GM19372 (cell line): ENCODE results near the gene FGF4.

Experiments used
- ATAC-seq: cut with Tn5 transposase; IDR thresholded peaks from one replicate; pipeline ENCODE4 v1.9.1; 2021; ENCODE audit warnings: mild to moderate bottlenecking, low read depth, moderate library complexity; ENCODE audit not compliant: unreplicated experiment

FGF4 gene

DNA sequence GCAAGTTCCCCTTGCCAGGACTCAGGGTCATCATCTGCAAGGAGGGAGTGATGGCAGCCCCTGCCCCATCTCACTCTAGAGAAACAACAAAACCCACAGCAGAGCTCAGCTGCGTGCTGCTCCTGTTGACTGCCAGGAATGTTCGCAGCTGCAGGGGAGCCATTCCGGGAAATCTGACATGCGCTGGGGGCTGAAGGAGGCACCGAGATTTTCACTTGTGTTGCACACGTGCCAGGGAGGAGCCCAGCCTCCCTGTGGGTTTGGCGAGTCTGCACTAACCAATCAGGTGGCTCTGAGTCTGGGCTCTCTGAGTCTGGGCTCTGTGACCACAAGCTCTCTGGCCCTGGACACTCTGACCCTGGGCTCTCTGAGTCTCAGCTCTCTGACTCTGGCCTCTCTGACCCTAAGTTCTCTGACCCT is 33.5 kb upstream of the FGF4 start:
- ATAC-seq: no peak

DNA sequence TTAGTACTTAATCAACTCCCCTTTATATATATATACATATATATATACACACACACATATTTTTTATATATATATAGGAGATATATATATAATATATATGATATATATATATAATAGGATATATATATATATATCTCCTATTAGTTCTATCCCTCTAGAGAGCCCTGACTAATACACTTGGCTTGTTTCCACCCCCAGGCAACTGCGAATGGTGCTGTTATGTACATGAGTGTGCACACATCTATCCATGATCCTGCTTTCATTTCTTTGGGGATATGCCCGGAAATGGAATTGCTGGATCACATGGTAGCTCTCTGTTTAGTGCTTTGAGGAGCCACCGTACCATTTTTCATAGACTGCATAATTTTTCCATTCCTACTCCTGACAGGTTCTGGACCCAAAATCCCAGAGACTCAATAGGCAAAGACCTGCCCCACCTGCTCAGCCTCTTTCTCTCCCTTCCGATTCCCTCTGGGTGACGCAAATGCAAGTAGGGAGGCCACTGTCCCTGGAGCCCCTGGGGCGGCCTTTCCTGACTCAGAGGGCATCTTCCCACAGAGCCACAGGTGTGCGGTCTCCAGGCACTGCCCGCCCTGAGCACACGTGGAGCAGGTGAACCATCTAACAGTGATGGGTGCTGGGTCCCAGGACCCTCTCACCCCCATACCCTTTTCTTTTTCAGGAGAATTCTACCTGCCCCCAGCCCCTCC is 32.1 kb upstream of the FGF4 start:
- no peak for ATAC-seq

DNA sequence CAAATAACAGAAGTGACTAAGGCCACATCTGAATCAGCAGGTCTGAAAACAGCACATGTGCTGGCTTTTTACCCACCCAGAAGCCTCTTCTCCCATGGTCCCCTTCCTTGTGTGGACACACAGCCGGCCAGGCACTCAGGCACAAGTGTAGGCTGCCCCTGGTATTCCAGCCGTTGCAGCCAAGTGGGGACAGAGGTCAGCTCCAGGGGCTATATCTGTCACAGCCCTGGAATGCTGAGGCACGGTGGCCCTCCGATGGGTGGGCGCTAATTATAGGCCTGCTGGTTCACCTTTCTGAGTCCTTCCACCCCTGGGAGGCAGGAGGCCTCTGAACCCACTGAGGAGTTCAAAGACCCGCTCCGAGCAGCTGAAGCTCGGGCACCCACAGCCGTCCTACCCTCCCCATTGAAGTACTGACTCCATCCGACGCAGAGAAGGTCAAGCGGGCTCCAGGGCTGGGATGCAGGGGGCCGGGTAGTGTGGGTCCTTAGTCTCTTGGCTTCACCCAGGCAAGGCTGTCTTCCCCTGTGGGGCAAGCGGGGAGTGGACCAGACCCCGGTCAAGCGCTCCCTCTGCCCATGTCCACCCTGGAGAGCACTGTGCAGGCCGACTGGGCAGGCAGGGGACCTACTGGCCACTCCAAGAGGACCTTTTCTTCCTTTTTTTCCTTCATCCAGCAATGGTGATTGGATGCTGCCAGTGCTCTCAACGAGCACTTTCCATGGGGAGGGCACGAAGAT is 29.8 kb upstream of the FGF4 start:
- no peak for ATAC-seq

DNA sequence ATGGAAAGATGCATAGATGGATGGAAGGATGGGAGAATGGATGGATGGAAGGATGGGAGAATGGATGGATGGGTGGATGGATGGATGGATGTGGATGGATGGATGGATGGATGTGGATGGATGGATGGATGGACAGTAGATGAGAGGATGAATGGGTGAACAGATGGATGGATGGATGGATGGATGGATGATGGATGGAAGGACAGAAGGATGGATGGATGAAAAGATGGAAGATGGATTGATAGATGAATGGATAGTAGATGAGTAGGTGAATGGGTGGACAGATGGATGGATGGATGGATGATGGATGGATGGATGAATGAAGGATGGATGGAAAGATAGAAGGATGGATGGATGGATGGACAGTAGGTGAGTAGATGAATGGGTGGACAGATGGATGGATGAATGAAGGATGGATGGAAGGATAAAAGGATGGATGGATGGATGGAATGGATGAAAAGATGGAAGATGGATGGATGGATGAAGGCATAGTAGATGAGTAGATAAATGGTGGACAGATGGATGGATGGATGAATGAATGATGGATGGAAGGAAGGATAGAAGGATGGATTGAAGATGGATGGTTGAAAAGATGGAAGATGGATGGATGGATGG is 28.6 kb upstream of the FGF4 start:
- ATAC-seq: no peak

DNA sequence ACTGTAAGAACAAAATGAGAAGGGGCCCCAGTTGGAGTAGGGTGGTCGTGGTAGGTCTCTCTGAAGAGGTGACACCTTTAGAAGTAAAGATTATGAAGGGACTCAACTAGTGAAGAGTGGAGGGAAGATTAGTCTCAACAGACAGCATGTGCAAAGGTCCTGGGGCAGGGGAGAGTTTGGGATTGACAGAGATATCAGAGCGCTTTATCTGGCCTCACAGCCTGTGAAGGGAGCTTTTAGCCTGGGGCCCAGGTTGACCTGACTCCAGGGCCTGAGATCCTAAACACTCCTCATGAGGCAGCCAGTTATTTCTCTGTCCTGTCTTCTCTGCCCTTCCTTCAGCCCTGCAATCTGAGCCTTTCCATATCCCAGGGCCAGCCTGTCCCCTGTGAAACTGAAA is 27.9 kb upstream of the FGF4 start:
- ATAC-seq: no peak

DNA sequence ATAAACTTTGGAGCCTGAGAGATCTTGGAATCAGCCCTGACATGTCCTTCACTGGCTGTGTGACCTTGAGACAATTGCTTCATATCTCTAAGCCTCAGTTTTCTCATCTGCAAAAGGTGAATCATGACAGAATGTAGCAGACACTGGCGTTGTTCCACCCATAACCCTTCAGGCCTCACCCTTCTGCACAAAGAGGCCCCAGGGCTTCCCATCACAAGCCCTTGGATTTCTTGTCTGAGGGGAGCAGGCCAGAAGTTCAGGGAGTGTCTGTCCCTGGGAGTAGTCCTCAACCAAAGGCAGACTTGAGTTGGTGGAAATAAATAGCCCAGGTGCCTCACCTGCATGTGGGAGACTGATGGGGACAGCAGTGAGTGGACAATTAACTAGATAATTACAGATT is 27.4 kb upstream of the FGF4 start:
- ATAC-seq: no peak

DNA sequence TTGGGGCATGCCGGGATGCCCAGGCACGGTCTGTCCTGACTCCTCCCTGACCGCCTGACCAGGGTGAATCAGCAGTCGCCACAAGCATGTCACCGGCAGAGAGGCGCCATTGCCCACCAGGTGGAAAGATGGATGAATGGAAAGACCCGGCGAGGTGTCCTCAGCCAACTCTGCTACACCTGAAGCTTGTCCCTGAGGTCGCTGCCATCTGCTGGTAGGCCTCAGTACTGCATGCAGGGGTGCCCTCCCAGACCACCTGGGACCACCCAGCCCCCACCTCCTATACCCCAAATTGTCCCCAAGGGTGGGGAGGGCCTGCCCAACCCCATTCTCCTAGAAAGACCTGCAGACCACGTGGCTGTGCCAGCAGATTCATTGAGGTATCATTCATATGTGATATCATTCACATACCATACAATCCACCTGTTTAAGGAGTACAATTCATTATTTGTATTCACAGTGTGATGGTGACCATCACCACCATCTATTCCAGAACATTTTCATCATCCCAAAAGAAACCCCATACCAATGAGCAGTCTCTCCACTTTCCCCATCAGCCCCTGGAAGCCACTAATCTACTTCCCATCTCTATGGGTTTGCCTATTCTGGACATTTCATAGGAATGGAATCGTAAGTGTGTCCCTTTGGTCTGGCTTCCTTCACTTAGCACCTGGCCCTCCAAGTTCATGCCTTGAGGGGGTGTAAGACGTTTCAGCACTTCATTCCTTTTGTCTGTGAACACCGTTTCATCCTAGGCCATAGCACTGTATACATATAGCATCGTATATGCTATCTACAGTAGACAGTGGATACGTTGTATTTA is 26.6 kb upstream of the FGF4 start:
- ATAC-seq: no peak

DNA sequence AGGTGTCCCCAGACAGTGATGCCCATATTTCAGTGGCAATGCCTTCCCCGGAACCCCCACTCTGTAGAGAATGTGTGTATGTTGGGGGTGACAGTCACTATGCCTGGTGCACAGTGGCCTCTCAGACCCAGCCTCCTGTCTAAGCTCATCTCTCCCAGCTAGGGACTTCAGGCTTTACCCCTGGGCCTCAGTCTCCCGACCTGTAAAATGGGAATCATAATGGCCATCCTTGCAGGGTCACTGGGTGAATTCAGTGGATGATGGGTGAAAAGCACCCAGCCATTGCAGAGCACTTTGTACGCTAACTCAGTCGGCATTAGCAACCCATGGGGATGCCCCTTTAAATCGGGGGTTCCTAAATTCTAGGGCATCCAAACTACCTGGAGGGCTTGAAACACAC is 25.1 kb upstream of the FGF4 start:
- ATAC-seq: no peak

DNA sequence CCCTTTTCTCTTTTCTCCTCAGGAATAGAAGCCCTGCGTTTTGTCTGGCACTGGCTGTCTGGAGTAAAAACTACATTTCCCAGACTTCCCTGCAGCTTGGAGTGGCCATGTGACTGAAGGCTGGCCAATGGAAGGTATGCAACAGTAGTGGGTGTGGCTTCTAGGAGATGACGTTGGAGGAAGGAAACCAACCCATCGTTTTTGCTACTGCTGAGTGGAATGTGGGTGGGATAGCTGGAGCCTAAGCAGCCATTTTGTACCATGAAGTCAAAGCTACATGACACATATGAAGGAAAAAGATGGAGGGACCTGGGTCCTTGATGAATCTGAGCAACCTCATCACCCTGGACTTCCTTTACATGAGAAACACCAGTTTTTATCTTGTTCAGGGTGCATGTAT is 24.4 kb upstream of the FGF4 start:
- no peak for ATAC-seq

DNA sequence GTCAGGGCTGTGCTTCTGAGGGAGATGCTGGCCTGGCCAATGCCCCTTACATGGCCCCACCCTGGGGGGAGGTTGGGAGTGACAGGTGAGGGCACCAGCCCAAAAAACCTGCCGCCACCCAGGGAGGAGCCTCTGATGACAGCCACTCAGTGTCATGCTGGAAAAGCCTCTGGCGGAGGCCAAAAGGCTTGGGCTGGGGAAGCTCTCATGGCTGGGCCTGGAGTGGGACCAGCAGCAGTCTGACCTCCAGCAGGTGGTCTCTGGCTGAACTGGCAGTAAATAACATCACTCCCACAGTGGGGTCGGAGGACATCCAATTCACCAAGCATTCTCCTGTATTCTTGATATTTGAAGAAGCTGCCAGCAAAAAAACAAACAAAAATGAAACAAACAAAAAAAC is 24.0 kb upstream of the FGF4 start:
- ATAC-seq: no peak

DNA sequence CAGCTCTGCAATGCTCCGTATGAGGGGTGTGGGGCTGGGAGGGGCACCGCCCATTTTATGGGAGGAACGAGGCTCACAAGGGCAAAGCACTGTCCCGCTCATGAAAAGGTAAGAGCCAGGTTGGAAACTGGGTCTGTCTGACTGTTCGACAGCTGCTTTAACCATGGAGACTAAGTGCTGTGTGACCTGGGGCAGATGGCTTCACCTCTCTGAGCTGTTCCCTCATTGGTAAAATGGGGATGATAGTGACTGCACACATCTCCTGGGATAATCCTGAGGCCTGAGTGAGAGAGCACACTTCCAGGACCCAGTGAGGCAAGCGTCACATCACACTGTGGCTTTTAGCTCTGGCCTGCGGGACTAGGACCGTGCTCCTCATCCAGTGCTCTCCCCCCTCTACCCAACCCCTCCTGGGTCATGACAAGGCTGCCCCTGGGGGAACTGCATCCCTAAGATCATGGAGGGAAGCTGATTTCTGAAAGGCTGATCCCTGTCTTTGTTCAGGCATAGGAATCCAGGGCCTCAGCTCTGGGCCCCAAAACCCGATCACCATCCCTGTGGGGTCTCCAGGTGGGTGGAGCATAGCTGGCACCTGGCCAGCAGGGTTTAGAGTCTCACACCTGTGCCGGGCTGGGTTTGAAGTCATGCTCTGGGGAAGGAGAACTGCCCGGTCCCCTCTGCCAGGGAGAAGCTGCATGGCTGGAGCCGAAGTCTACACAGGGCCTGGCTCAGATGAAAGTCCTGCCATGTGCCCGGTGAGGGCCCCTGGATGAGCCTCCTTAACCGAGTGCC is 22.8 kb upstream of the FGF4 start:
- no peak for ATAC-seq

DNA sequence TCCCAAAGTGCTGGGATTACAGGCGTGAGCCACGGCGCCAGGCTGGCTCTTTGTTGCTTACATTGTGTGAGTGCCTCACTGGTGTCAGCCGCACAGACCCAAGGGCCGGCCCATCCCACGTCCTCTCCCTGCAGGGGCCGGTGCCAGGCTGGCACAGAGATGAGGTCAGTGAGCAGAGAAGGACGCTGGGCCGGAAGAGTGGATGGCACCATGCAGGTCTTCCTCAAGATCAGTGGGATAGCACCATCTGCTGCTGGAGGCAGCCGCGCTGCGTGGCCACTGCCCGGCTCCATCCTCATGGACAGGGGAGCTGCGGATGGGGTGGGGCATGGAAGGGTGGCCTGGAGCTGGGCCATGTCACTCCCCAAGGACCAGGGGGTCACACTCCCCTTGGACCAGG is 22.0 kb upstream of the FGF4 start:
- no peak for ATAC-seq

DNA sequence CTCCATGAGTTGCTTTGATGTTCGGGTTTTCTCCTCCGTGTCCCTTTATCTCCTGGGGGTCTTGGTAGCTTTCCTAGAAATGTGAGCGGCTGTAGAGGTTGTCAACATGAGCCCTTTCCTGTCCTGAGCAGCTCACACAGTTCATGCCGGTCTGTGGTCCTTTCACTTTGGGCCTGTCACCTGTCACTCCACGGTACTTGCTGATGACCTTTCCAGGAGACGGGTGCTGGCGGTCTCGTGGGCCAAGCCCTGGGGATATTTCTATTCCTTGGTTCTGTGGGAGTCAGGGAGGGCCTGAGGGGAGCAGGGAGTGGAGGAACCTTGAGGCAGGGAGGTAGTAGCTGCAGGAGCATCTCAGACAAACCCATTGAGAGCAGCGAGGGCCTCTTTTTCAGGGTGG is 20.9 kb upstream of the FGF4 start:
- ATAC-seq: no peak

DNA sequence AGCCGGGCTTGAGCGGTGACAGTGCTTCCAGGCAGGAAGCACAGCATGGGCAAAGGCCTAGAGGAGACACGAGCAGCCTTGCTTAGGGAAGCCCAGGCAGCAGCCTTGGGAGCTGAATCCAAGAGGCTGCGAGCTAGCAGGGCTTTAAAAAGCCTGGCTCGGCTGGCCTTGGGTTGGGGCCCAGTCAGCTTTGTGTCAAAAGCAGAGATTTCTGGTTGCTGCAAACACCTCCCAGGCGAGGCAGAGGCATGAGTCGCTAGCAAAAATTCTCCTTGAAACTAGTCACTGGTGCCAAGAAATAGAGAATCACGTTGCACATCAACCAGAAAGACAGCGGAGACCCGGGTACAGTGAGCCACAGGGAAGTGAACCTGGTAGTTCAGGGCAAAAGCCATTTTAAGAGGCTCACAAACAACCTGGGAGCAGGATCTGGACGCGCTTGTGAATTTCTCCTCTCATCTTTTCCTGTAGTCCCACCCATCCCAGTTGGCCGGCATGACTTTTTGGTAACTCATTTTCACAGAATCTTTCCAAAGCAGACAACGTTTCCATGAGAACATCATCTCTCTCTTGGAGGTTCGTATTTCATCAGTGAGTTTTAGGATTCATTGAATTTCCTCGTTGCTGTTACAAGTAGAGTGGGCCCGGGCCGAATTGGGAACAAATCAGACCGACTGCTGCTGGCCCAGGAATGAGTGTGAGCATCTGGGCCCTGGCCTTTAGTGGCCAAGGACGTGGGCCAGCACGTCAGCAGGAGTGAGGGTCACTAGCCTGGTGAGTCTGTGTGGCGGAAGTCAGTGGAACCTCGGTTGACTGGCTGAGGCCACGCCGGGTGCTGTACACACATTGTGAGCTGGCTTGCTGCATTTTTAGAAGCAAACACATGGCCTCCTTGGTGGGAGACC is 16.4 kb upstream of the FGF4 start:
- no peak for ATAC-seq

DNA sequence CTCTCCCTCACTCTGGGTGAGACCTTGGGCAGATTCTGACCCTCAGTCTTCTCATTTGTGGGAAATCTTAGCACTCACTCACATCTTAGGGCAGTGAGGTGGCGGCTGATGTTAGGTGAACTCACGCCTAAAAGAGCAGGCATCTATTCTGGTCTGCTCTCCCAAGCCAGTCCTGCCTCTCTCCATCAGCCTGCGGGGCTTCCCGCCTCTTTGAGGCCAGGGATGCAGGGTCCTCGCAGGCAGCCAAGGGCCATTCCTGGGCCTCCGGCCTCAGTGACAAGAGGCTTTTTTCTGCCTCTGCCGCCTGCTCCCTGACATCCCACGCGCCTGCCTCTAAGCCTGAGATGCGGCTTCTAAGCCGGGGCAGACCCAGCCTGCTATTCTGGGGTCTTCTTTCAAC is 13.8 kb upstream of the FGF4 start:
- no peak for ATAC-seq

DNA sequence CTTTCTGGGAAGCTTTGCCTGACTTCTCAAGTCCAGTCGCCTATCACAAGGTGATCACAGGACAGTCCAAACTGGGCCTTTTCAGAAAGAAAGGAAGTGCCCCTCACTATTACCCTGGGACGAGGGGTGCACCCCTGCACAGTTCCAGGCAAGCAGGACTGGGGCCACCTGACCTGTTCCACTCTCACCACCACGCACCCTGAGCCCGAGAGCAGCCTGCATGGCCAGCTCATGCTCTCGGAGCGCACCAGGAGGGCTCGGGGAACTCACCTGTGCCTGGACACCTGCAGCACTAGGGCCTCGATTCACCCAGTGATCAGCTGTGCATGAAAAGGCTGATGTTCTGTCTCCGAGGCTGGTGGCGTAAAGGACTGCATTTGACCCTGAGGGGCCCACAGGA is 12.8 kb upstream of the FGF4 start:
- ATAC-seq: no peak

DNA sequence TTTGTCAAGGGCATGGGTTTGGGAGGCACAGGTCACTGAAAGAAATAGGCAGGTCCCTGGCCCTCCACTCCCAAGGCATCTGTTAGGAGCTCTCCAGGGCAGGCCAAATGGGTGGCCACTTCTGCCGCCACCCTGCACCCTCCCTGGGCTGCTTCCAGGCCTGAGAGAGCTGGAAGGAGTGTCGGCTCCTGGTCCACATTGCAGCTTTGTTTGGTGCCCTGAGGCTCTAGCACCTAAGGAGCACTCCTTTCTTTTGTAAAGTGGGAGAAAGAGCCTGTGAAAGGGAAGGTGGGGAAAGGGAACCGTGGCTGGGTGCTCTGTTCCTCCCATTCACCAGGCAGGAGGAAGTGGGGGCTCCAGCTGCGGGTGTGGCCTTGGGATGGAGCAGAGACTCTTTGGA is 12.3 kb upstream of the FGF4 start:
- ATAC-seq: no peak

DNA sequence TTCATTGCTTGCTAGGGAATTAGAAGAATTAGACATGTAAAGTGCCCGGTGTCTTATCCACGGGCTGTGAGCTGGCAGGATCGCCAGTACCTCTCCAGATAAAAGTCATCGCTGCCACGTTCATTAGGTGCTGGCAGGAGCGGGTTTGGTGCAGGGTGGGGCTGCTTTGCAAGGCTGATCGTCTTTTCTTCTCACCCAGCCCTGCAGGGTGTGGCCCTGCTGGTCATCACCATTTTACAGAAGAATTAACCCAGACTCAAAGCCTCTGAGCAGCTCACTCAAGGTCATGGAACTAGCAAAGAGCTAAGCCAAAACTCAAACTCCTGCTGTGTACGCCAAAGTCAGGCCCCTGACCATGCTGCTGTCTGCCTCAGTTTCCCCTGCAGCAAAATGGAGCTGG is 6.1 kb upstream of the FGF4 start:
- no peak for ATAC-seq

DNA sequence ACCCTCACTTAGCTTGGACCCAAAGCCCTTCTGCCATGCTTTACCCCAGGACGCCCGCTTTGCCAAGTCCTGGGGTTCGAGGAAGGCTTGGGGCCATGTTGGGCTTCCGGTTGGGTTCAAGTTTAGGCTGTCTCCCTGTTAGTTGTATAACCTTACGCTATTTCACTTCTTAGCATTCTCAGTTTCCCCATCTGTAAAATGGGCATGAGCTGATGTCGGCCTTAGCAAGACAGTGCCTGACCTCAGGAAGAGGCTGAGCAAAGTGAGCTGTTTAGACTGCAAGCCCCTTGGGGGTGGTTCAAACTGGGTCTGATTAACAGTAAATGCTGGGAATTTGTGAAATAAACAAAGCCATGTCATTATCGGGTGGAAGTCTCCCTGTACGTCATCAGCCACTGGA is 3.2 kb upstream of the FGF4 start:
- no peak for ATAC-seq
